Transverse colon (tissue), 3 donors: ENCODE data around the gene CDON.

Experiments used
- CTCF ChIP-seq, 5 experiments: fragments of 200-600 bp in 3 of 5; fragments of 450-650 bp in 2 of 5; sonication (generic) in 3 of 5; IDR thresholded peaks; 1 replicate in 2 of 5; 2 replicates in 3 of 5; pipeline ENCODE4 v1.5.1; 2016 to 2017; ENCODE audit warnings: antibody characterized with exemption in 5 of 5, inconsistent platforms in 3 of 5, mild to moderate bottlenecking in 2 of 5, moderate library complexity in 1 of 5
- POLR2A ChIP-seq: fragments of 450-650 bp; IDR thresholded peaks from one replicate; pipeline ENCODE4 v1.6.1; 2016; ENCODE audit warnings: antibody characterized with exemption, mild to moderate bottlenecking, moderate library complexity

- no peak for TF ChIP-seq CTCF (IDR thresholded peaks at IDR 0.05)
- no peak for TF ChIP-seq POLR2A
Observed at GRCh38 chr11:125976156-125976555, 86.5 kb downstream of the CDON start.
